ENCODE measurements around the gene LTB4R. TPM values are rescaled to one million over a fixed set of nuclear protein-coding genes. Genes with fewer than 3 reads are reported as not detected.
A peak's percentile ranks its signal among the peaks of the same experiment; 100 is the strongest.

LTB4R gene
- total RNA-seq, 2 donors from 2014 or later: 1.9 to 3.0 TPM

GRCh38 chr14:24342889-24343288, 31.6 kb downstream of the LTB4R start:
- TF ChIP-seq CTCF (IDR thresholded peaks at IDR 0.05): no peak
- H3K4me3 ChIP-seq: no peak overlapping the region
- H3K36me3 ChIP-seq: no peaks in the 10 kb centered on the region
- H3K9me3 ChIP-seq: no peaks in the 10 kb centered on the region
- DNase-seq (ENCODE audit: low spot score): no peak
- H3K27ac ChIP-seq: no peak overlapping the region
- H3K4me1 ChIP-seq: peaks cover 0 to 21% of the 10 kb centered on the region in 2 donors
- H3K27me3 ChIP-seq: no peaks in the 10 kb centered on the region

GRCh38 chr14:24343795-24344660, 32.7 kb downstream of the LTB4R start:
- no peaks in the 10 kb centered on the region for H3K36me3 ChIP-seq
- TF ChIP-seq CTCF (IDR thresholded peaks at IDR 0.05): no peak
- H3K4me1 ChIP-seq: peaks cover 0 to 12% of the 10 kb centered on the region in 2 donors
- H3K9me3 ChIP-seq: no peaks in the 10 kb centered on the region
- no peak overlapping the region for H3K4me3 ChIP-seq
- no peaks in the 10 kb centered on the region for H3K27me3 ChIP-seq
- no peak for DNase-seq (ENCODE audit: low spot score)
- no peak overlapping the region for H3K27ac ChIP-seq

GRCh38 chr14:24347134-24347533, 35.8 kb downstream of the LTB4R start:
- no peak for TF ChIP-seq CTCF (IDR thresholded peaks at IDR 0.05)
- Histone ChIP-seq H3K4me3 (no peak overlapping the region), H3K9me3 (no peaks in the 10 kb centered on the region), H3K4me1 (no peaks in the 10 kb centered on the region), H3K36me3 (no peaks in the 10 kb centered on the region), H3K27ac (peak overlapping the region in 1 of 2 donors; percentile 0), H3K27me3 (no peaks in the 10 kb centered on the region)
- DNase-seq (ENCODE audit: low spot score): no peak

GRCh38 chr14:24348186-24348585, 36.9 kb downstream of the LTB4R start:
- H3K9me3 ChIP-seq: no peaks in the 10 kb centered on the region
- H3K36me3 ChIP-seq: no peaks in the 10 kb centered on the region
- no peak overlapping the region for H3K27ac ChIP-seq
- H3K4me1 ChIP-seq: no peaks in the 10 kb centered on the region
- no peak for DNase-seq (ENCODE audit: low spot score)
- TF ChIP-seq CTCF (IDR thresholded peaks at IDR 0.05): no peak
- no peak overlapping the region for H3K4me3 ChIP-seq
- no peaks in the 10 kb centered on the region for H3K27me3 ChIP-seq

- H3K9me3 ChIP-seq: no peaks in the 10 kb centered on the region
- DNase-seq (ENCODE audit: low spot score): no peak
- H3K27me3 ChIP-seq: no peaks in the 10 kb centered on the region
- no peaks in the 10 kb centered on the region for H3K36me3 ChIP-seq
- no peak for TF ChIP-seq CTCF (IDR thresholded peaks at IDR 0.05)
- H3K4me3 ChIP-seq: no peak overlapping the region
- H3K27ac ChIP-seq: no peak overlapping the region
- no peaks in the 10 kb centered on the region for H3K4me1 ChIP-seq
These were observed 38.4 kb downstream of the LTB4R start for GRCh38 chr14:24349742-24350141.
